ENCODE data around the gene TUBB.
"Not testable (repeated sequence)": the region's sequence is repeated elsewhere in the genome, so short reads cannot be mapped to it uniquely, and the experiment has no call there.

Gene TUBB

GRCh38 chr6:30752157-30752927 is 32.2 kb downstream of the TUBB start:
- TF ChIP-seq, protein P1, sequence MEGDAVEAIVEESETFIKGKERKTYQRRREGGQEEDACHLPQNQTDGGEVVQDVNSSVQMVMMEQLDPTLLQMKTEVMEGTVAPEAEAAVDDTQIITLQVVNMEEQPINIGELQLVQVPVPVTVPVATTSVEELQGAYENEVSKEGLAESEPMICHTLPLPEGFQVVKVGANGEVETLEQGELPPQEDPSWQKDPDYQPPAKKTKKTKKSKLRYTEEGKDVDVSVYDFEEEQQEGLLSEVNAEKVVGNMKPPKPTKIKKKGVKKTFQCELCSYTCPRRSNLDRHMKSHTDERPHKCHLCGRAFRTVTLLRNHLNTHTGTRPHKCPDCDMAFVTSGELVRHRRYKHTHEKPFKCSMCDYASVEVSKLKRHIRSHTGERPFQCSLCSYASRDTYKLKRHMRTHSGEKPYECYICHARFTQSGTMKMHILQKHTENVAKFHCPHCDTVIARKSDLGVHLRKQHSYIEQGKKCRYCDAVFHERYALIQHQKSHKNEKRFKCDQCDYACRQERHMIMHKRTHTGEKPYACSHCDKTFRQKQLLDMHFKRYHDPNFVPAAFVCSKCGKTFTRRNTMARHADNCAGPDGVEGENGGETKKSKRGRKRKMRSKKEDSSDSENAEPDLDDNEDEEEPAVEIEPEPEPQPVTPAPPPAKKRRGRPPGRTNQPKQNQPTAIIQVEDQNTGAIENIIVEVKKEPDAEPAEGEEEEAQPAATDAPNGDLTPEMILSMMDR (IDR thresholded peaks at IDR 0.05; ENCODE audit: low read depth, low read length, missing control alignments): no peak
- peak; percentile 98 for DNase-seq (ENCODE audit: extremely low read depth, low read depth)
- H3K4me3 ChIP-seq (replicated peaks; ENCODE audit: low read depth, low read length): no peak overlapping the region

DNA sequence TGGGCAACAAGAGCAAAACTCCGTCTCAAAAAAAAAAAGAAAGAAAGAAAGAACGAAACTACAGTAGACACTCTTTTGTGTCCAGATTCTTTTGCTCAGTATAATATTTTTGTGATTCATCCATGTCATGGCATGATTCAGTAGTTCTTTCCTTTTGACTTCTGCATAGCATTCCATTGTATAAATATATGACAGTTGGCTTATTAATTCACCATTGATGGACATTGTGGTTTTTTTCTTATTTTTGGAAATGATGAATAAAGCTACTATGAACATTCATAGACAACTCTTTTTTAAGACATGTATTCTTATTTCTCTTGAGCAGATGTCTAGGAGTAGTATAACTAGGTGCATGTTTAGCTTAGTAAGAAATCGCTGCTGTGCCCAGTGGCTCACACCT is 34.5 kb downstream of the TUBB start:
- H3K4me3 ChIP-seq (replicated peaks; ENCODE audit: low read depth, low read length): no peak overlapping the region
- DNase-seq (ENCODE audit: extremely low read depth, low read depth): no peak
- TF ChIP-seq, protein P1 (IDR thresholded peaks at IDR 0.05; ENCODE audit: low read depth, low read length, missing control alignments): no peak

DNA sequence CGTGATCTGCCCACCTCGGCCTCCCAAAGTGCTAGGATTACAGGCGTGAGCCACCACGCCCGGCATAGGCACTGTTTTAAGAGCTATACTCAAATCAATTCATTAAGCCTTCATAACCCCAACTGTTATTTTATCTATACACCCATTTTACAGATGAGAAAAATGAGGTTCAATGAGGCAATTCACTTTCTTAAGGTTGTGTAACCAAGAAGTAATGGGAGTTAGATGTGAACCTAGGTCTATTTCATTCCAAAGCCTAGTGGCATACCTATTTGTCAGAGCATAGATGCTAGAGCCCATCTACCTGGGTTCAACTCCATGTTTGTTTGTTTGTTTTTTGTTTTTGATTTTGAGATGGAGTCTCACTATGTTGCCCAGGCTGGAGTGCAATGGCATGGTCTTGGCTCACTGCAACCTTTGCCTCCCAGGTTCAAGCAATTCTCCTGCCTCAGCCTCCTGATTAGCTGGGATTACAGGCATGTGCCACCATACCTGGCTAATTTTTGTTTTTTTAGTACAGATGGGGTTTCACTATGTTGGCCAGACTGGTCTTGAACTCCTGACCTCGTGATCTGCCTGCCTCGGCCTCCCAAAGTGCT is 36.4 kb downstream of the TUBB start:
- DNase-seq (ENCODE audit: extremely low read depth, low read depth); H3K4me3 ChIP-seq (replicated peaks; ENCODE audit: low read depth, low read length): not testable (repeated sequence)

- TF ChIP-seq, protein P1 (IDR thresholded peaks at IDR 0.05; ENCODE audit: low read depth, low read length, missing control alignments): no peak
- DNase-seq (ENCODE audit: extremely low read depth, low read depth): no peak
- H3K4me3 ChIP-seq (replicated peaks; ENCODE audit: low read depth, low read length): no peak overlapping the region
These were observed 37.2 kb downstream of the TUBB start for GRCh38 chr6:30757261-30757904.

DNA sequence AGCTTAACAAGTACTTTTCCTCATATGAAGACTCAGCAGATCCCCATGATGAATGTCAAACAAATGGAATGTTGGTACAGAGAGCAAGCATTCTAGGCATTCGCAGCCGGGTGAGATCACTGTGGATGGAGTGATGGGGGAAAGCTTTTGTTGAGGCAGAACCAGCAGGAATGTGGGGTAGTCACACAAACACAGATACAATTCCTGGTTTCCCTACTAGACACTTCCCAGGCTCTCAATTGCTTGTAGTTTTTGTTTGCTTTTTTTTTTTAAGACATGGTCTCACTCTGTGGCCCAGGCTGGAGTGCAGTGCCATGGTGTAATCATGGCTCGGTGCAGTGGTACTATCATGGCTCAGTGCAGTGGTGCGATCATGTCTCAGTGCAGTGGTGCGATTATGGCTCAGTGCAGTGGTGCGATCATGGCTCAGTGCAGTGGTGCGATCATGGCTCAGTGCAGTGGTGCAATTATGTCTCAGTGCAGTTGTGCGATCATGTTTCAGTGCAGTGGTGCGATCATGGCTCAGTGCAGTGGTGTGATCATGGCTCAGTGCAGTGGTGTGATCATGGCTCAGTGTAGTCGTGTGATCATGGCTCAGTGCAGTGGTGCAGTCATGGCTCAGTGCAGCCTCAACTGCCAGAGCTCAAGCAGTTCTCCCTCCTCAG is 39.6 kb downstream of the TUBB start:
- DNase-seq (ENCODE audit: extremely low read depth, low read depth): no peak
- no peak overlapping the region for H3K4me3 ChIP-seq (replicated peaks; ENCODE audit: low read depth, low read length)
- TF ChIP-seq, protein P1 (IDR thresholded peaks at IDR 0.05; ENCODE audit: low read depth, low read length, missing control alignments): no peak

DNA sequence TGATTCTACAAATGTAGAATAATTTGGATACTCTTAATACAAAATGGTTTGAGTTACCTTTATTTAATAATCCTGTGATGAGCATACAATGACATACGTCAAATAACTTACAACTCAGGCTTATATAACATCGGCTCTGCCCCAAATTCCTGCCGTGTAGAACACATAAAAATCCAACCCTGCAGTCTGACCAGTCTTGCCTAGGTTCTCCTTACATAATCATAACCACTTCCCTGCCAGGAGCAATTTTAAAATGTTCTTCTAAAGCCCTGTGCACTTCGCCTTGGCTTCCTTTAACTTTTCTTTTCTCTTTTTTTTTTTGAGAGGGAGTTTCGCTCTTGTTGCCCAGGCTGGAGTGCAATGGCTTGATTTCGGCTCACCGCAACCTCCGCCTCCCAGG is 40.4 kb downstream of the TUBB start:
- TF ChIP-seq, protein P1 (IDR thresholded peaks at IDR 0.05; ENCODE audit: low read depth, low read length, missing control alignments): no peak
- no peak overlapping the region for H3K4me3 ChIP-seq (replicated peaks; ENCODE audit: low read depth, low read length)
- no peak for DNase-seq (ENCODE audit: extremely low read depth, low read depth)
